KMS-11 (cell line): Measurements from ENCODE around the gene OR11A1.

Experiments used
- H2AFZ ChIP-seq: fragments of 200-600 bp; sonication (generic); 2 replicates; pipeline ENCODE4 v1.6.1; 2016; ENCODE audit warnings: antibody characterized with exemption, mixed run types, low read depth
- H3K27ac ChIP-seq: fragments of 200-600 bp; sonication (generic); 2 replicates; pipeline ENCODE4 v1.6.1; 2016; ENCODE audit warnings: mild to moderate bottlenecking, mixed run types
- H3K27me3 ChIP-seq: fragments of 200-600 bp; sonication (generic); 2 replicates; pipeline ENCODE4 v1.6.1; 2017; ENCODE audit warnings: mild to moderate bottlenecking, low read depth, mixed run types, moderate library complexity; ENCODE audit not compliant: insufficient read depth
- H3K36me3 ChIP-seq: fragments of 200-600 bp; sonication (generic); 2 replicates; pipeline ENCODE4 v1.6.1; 2017; ENCODE audit warnings: mild to moderate bottlenecking, mixed run types; ENCODE audit not compliant: insufficient read depth
- H3K4me1 ChIP-seq: fragments of 200-600 bp; sonication (generic); 2 replicates; pipeline ENCODE4 v1.6.1; 2016; ENCODE audit warnings: mild to moderate bottlenecking, low read depth, mixed run types; ENCODE audit not compliant: poor library complexity, severe bottlenecking
- H3K4me2 ChIP-seq: fragments of 200-600 bp; sonication (generic); 2 replicates; pipeline ENCODE4 v1.7.0; 2016; ENCODE audit warnings: mild to moderate bottlenecking, mixed run types
- H3K4me3 ChIP-seq: fragments of 200-600 bp; sonication (generic); IDR thresholded peaks from 2 replicates; pipeline ENCODE4 v1.6.1; 2017; ENCODE audit warnings: low read depth, low read length, mixed read lengths; ENCODE audit not compliant: insufficient read depth
- H3K79me2 ChIP-seq: fragments of 200-600 bp; sonication (generic); 2 replicates; pipeline ENCODE4 v1.6.1; 2016; ENCODE audit warnings: low read depth, mixed run types; ENCODE audit not compliant: insufficient read depth
- H3K9ac ChIP-seq: fragments of 200-600 bp; sonication (generic); 2 replicates; pipeline ENCODE4 v1.6.1; 2016; ENCODE audit warnings: mild to moderate bottlenecking, mixed run types
- H4K20me1 ChIP-seq: fragments of 200-600 bp; sonication (generic); 2 replicates; pipeline ENCODE4 v1.6.1; 2016; ENCODE audit warnings: mild to moderate bottlenecking, mixed run types; ENCODE audit not compliant: insufficient read depth
- TF ChIP-seq, protein P1 (sequence below): fragments of 200-600 bp; sonication (generic); conservative IDR thresholded peaks from 2 replicates; pipeline ENCODE4 v1.6.1; 2017; ENCODE audit warnings: low read depth, mild to moderate bottlenecking, antibody characterized with exemption, low read length, moderate library complexity, mixed read lengths

Gene OR11A1

DNA sequence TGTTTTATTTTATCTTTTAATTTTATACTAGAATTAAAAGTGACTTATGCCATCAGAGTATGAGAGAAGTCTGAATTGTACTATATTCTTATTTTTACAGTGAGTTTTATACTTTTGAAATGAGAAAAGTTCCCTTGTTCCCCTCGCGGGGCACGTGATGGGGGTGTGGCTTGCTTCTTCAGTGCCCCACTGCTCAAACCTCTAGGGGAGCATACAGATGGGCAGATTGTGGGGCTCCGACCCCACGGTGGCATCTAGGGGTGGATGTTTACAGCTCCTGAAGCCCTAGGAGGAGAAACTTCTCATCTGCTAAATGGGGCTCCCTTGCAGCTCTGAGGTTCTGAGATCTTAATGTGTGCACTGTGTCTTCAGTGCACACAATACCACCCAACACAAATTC lies 42.8 kb upstream of the OR11A1 start:
- Histone ChIP-seq H3K27ac (no peak overlapping the region), H3K4me2 (no peak overlapping the region), H3K79me2 (no peaks in the 10 kb centered on the region), H3K36me3 (no peaks in the 10 kb centered on the region), H4K20me1 (no peaks in the 10 kb centered on the region), H3K9ac (no peak overlapping the region), H3K27me3 (no peaks in the 10 kb centered on the region), H2AFZ (no peak overlapping the region), H3K4me3 (no peak overlapping the region), H3K4me1 (no peaks in the 10 kb centered on the region)
- TF ChIP-seq, protein P1, sequence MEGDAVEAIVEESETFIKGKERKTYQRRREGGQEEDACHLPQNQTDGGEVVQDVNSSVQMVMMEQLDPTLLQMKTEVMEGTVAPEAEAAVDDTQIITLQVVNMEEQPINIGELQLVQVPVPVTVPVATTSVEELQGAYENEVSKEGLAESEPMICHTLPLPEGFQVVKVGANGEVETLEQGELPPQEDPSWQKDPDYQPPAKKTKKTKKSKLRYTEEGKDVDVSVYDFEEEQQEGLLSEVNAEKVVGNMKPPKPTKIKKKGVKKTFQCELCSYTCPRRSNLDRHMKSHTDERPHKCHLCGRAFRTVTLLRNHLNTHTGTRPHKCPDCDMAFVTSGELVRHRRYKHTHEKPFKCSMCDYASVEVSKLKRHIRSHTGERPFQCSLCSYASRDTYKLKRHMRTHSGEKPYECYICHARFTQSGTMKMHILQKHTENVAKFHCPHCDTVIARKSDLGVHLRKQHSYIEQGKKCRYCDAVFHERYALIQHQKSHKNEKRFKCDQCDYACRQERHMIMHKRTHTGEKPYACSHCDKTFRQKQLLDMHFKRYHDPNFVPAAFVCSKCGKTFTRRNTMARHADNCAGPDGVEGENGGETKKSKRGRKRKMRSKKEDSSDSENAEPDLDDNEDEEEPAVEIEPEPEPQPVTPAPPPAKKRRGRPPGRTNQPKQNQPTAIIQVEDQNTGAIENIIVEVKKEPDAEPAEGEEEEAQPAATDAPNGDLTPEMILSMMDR = no peak

DNA sequence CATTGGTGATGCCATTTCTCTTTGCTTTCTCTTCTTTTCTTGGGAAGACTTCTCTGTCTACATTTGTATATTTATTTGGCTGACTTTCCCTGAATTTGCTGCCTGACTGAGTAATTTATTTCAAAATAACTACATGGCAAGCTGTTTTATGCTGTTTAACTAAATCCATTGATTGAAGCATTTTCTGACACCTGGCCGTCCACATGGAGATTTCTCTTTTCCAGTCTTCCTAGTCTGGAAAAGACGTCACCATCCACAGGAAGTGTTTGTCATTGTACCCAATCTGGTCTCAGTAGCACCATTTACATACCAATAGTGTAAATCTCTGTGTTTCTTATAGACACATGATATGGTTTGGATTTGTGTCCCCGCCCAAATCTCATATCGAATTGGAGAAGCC lies 40.1 kb upstream of the OR11A1 start:
- Histone ChIP-seq H3K27me3 (no peaks in the 10 kb centered on the region), H4K20me1 (no peaks in the 10 kb centered on the region), H3K36me3 (no peaks in the 10 kb centered on the region), H3K4me1 (no peaks in the 10 kb centered on the region), H2AFZ (no peak overlapping the region), H3K4me2 (no peak overlapping the region), H3K9ac (no peak overlapping the region), H3K4me3 (no peak overlapping the region), H3K79me2 (no peaks in the 10 kb centered on the region), H3K27ac (no peak overlapping the region)
- TF ChIP-seq, protein P1 = no peak

DNA sequence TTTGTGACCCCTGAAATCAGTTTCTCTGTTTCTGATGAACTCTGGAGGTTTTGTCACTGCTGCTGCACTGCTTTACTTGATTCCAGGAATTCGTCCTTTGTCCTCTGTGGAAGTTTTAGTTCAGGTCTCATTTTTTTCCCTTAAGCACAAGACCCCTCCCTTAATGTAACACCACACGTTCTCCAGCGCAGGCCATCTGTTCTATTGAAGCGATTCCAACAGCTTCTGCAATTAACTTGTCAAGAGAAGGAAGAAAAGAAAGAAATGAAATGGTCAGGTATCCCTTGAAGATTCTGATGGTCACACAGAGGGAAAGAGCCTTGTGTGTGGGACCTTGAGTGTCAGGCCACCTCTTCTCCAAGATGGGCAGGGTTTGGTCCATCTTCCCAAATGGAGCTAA lies 38.7 kb upstream of the OR11A1 start:
- Histone ChIP-seq H3K4me3 (no peak overlapping the region), H3K36me3 (no peaks in the 10 kb centered on the region), H3K27me3 (no peaks in the 10 kb centered on the region), H3K9ac (no peak overlapping the region), H3K4me2 (no peak overlapping the region), H3K27ac (no peak overlapping the region), H3K79me2 (no peaks in the 10 kb centered on the region), H4K20me1 (no peaks in the 10 kb centered on the region), H2AFZ (no peak overlapping the region), H3K4me1 (no peaks in the 10 kb centered on the region)
- TF ChIP-seq, protein P1 = no peak

DNA sequence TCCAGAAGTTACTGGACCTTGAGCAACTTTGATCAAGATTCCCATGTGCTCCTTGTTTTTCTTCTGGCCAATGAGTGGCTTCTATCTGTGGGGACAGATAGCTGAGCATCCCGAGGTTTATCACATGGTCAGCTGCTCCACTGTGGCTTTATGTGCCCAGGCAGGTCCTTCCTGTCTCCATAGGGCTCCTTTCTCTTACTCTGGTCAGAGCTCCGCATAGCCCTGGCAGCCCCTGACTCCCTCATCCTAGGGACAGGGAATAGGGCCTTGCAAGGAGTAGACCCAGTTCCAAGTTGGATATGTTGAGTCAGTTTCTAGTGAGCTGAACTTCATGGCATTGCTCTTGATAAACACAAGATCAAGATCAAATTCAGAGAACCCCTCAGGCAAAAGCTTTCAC lies 37.3 kb upstream of the OR11A1 start:
- no peak overlapping the region for H2AFZ ChIP-seq

More for the DNA sequence above, 37.3 kb upstream of the OR11A1 start:
- no peak overlapping the region for H3K27ac ChIP-seq
- no peak overlapping the region for H3K9ac ChIP-seq
- no peaks in the 10 kb centered on the region for H3K36me3 ChIP-seq
- TF ChIP-seq, protein P1 = no peak
- no peaks in the 10 kb centered on the region for H3K4me1 ChIP-seq
- H3K27me3 ChIP-seq = no peaks in the 10 kb centered on the region
- no peak overlapping the region for H3K4me2 ChIP-seq
- no peaks in the 10 kb centered on the region for H3K79me2 ChIP-seq
- no peaks in the 10 kb centered on the region for H4K20me1 ChIP-seq
- no peak overlapping the region for H3K4me3 ChIP-seq
